Heart left ventricle (tissue), 13 donors: ENCODE measurements around the gene ST8SIA5.

Experiments
- POLR2A ChIP-seq, 2 donors: fragments of 450-650 bp; IDR thresholded peaks; one replicate each; pipeline ENCODE4 v1.6.1; 2017; ENCODE audit warnings: antibody characterized with exemption in 2 of 2, mild to moderate bottlenecking in 2 of 2, moderate library complexity in 2 of 2
- TF ChIP-seq, protein P1 (sequence below), 12 donors: fragments of 200-600 bp; sonication (generic) in 4 of 12; IDR thresholded peaks; one replicate each; pipeline versions ENCODE4 v1.5.0 to v1.8.0; 2018 to 2022; ENCODE audit warnings: antibody characterized with exemption in 12 of 12, mild to moderate bottlenecking in 5 of 12
- donor health status: ischemic (EF 13 %, LVEDD 7.1; RV severe dilation, severe dysfunction).
- donor health status: DM: no; HTN: yes; CAD: no.
- donor health status: DM: no; HTN: no; CAD: no.
- donor health status: ischemic (EF 25% LVEDD 6.9; RV normal size, moderate dysfunction).
- donor health status: ischemic (EF 25% LVEDD 5.7; RV mildly dilated, moderate dysfunction).
- donor health status: ischemic (EF 35%, LVEDD 5.7; RV mildly dilated, moderate dysfunction).
- donor health status: nonischemic (EF 11% LVEDD 7.7; RV severe dilation, severe dysfunction).
- donor health status: DM: yes; HTN: yes; CAD: no.
- donor health status: PGD.
- donor health status: ischemic (EF 29% LVEDD 5.4; RV normal size, mild dysfunction).
- donor health status: nonischemic (EF 23%, LVEDD 6.1; RV moderate dilation, normal function).

DNA sequence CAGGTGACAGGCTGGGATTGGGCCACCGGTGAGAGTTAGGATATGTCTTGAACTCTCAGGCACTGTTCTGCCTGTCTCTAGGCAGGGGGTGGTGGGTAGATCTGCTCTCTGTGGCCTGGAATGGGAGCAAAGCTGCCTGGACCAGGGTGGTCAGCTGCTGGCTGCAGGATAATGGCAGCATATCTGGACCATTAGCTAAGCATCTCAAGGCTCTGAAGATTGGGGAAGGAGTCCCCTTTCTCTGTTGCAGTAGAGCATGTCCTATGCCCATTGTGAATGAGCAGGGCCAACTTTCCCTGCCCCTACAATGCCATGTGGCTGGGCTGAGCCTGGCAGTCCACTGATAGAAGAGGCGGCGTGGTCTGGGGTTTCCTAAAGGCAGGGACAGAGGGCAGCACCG is 134.4 kb downstream of the ST8SIA5 start:
- TF ChIP-seq, protein P1, sequence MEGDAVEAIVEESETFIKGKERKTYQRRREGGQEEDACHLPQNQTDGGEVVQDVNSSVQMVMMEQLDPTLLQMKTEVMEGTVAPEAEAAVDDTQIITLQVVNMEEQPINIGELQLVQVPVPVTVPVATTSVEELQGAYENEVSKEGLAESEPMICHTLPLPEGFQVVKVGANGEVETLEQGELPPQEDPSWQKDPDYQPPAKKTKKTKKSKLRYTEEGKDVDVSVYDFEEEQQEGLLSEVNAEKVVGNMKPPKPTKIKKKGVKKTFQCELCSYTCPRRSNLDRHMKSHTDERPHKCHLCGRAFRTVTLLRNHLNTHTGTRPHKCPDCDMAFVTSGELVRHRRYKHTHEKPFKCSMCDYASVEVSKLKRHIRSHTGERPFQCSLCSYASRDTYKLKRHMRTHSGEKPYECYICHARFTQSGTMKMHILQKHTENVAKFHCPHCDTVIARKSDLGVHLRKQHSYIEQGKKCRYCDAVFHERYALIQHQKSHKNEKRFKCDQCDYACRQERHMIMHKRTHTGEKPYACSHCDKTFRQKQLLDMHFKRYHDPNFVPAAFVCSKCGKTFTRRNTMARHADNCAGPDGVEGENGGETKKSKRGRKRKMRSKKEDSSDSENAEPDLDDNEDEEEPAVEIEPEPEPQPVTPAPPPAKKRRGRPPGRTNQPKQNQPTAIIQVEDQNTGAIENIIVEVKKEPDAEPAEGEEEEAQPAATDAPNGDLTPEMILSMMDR (IDR thresholded peaks at IDR 0.05): no peak
- TF ChIP-seq POLR2A (IDR thresholded peaks at IDR 0.05): no peak
